Measurements from ENCODE around the gene BRCA1.

DNA sequence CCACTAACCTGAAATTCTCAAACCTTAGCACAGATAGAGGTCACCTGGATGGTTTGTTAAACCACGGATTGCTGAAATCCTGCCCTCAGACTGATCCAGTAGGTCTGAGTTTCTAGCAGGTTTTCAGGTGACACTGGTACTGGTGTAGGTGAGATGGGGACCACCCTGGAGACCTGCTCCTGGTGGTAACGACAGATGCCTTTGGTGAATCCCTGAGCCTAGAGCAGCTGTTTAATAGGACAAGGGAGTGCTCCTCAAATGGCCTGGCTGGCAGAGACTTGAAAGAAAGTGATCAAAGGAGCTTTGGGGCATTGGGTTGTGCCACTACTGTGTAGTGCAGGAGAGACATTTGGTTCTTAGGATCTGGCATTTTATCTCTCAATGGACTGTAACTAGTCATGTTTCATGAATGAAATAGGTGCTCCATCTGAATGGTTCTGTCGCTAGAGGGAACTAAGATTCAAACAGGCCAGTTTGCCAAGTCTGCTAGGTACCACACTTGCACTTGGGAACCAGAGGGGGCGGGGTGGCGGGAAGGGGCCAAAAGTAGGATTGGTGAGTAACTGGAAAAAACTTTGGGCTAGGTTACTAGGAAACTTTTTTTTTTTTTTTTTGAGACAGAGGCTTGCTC lies 121.5 kb downstream of the BRCA1 start:
- no peak for TF ChIP-seq POLR2A (IDR thresholded peaks at IDR 0.05)
- TF ChIP-seq, protein P1, sequence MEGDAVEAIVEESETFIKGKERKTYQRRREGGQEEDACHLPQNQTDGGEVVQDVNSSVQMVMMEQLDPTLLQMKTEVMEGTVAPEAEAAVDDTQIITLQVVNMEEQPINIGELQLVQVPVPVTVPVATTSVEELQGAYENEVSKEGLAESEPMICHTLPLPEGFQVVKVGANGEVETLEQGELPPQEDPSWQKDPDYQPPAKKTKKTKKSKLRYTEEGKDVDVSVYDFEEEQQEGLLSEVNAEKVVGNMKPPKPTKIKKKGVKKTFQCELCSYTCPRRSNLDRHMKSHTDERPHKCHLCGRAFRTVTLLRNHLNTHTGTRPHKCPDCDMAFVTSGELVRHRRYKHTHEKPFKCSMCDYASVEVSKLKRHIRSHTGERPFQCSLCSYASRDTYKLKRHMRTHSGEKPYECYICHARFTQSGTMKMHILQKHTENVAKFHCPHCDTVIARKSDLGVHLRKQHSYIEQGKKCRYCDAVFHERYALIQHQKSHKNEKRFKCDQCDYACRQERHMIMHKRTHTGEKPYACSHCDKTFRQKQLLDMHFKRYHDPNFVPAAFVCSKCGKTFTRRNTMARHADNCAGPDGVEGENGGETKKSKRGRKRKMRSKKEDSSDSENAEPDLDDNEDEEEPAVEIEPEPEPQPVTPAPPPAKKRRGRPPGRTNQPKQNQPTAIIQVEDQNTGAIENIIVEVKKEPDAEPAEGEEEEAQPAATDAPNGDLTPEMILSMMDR (IDR thresholded peaks at IDR 0.05), result no peak

All from tibial nerve (tissue), 3 donors.